Panc1 (cell line): ENCODE data around the gene B4GAT1.

Source experiments
- POLR2AphosphoS5 ChIP-seq: IDR thresholded peaks from 2 replicates; pipeline ENCODE4 v1.6.1; 2012; ENCODE audit warnings: mild to moderate bottlenecking, low read depth, low read length, moderate library complexity
- SIN3A ChIP-seq: IDR thresholded peaks from 2 replicates; pipeline ENCODE4 v1.6.1; 2012; ENCODE audit warnings: low read depth, mild to moderate bottlenecking, low read length, moderate library complexity, borderline replicate concordance; ENCODE audit not compliant: insufficient read depth
- TCF7L2 ChIP-seq: IDR thresholded peaks from 2 replicates; pipeline ENCODE4 v1.6.1; 2011; ENCODE audit warnings: mild to moderate bottlenecking, low read depth, low read length, inconsistent platforms
- TF ChIP-seq, protein P1 (sequence below): fragments of 450-650 bp; IDR thresholded peaks from 2 replicates; pipeline ENCODE4 v1.5.1; 2017; ENCODE audit warnings: mild to moderate bottlenecking

DNA sequence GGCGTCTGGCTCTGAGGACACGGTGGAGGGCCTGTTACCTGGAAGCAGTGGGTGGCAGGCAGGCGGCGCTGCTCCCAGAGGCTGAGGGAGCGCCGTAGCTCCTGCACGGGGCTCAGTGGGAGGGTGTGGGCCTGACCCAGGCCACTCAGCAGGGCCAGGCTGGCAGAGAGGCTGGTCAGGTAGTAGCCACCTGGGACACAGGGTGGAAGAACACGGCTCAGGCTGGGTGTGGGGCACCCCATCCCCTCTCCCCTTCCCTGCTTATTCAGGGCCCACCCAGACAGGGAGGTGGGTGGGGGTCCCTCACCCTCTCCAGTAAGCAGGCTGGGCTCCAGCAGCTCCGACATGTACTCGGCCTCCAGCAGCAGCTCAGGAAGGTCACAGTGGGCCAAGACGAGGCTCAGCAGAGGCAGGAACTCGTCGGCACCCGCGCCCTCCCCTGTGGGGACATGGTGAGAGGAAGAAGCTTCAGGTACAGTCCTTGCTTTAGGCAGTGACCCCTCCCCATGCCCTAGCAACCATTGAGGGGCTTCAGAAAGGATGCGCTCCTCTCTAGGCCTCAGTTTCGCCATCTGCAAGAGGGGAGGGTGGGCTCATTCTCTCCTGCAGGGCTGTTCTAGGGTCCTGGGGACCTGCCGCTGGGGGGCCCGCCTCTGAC is 14.1 kb downstream of the B4GAT1 start:
- TF ChIP-seq POLR2AphosphoS5 (no peak), TCF7L2 (no peak), SIN3A (no peak)
- TF ChIP-seq, protein P1, sequence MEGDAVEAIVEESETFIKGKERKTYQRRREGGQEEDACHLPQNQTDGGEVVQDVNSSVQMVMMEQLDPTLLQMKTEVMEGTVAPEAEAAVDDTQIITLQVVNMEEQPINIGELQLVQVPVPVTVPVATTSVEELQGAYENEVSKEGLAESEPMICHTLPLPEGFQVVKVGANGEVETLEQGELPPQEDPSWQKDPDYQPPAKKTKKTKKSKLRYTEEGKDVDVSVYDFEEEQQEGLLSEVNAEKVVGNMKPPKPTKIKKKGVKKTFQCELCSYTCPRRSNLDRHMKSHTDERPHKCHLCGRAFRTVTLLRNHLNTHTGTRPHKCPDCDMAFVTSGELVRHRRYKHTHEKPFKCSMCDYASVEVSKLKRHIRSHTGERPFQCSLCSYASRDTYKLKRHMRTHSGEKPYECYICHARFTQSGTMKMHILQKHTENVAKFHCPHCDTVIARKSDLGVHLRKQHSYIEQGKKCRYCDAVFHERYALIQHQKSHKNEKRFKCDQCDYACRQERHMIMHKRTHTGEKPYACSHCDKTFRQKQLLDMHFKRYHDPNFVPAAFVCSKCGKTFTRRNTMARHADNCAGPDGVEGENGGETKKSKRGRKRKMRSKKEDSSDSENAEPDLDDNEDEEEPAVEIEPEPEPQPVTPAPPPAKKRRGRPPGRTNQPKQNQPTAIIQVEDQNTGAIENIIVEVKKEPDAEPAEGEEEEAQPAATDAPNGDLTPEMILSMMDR = no peak
